ENCODE data around the gene KIAA0232. TPM values are rescaled to one million over a fixed set of nuclear protein-coding genes. Genes with fewer than 3 reads are reported as not detected.

The KIAA0232 gene
- total RNA-seq, 1 experiment from 2014 or later: 28.5 TPM

DNA sequence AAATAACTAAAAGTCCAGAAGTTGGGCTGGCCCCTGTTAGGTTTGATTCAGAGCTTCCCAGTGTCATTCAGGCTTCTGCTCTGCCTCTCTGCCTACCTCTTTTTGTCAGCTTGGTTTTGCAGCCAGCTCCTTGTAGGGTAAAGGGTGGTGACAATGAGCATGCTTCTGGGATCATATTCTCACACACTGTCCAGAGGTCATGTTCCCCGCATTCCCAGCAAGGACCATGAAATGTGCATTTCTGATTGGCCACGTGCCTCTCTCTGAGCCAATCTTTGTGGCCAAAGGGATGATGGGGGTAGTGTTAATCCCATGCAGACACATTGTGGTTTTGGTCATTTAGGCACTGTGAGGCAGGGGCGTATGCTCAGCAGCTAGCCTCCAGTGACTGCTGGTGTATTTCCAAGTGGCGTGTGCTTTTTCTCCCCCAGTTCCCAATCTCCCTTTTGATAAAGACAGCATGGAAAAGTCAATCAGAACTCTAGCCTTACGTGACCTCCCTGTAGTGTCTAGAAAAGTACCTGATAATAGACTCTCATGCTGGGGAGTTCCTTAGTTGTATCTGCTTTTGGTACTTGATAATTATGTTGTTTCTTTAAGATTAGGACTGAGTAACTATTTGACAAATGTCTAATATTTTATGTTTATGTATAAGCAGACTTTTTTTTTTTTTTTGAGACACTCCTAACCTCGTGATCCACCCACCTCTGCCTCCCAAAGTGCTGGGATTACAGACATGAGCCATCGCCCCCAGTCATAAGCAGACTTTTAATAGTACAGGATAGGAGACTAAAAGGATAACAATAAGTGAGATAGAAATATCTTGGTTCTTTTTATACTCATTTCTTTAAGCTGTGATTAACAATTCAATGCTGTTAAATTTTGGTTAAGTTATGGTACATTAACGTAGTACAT, 57.8 kb downstream of the KIAA0232 start:
- Histone ChIP-seq H3K4me2 (ENCODE audit: insufficient read depth, insufficient read length, low read length) (no peak overlapping the region), H3K18ac (ENCODE audit: insufficient read length, low read depth, low read length) (no peak overlapping the region), H3K27ac (ENCODE audit: insufficient read length, low read depth, low read length) (no peak overlapping the region), H2BK5ac (ENCODE audit: insufficient read length, low read length) (no peak overlapping the region), H3K23ac (ENCODE audit: insufficient read length, low read depth, low read length) (no peak overlapping the region), H2AK5ac (ENCODE audit: insufficient read length, low read length) (no peak overlapping the region), H2AFZ (ENCODE audit: low read length) (no peak overlapping the region), H3K14ac (ENCODE audit: insufficient read depth, low read length) (no peak overlapping the region), H4K91ac (ENCODE audit: insufficient read length, low read depth, low read length) (no peak overlapping the region), H2BK15ac (ENCODE audit: low read depth, low read length) (no peak overlapping the region), H2BK120ac (ENCODE audit: low read depth, low read length, poor library complexity, severe bottlenecking) (no peak overlapping the region), H3K27me3 (ENCODE audit: insufficient read depth, low read length) (no peaks in the 10 kb centered on the region), H3K56ac (ENCODE audit: insufficient read length, low read depth, low read length) (no peak overlapping the region), H3K23me2 (ENCODE audit: insufficient read length, low read depth, low read length, poor library complexity, severe bottlenecking) (no peaks in the 10 kb centered on the region), H2BK12ac (ENCODE audit: insufficient read length, low read depth, low read length) (no peak overlapping the region), H3K4ac (ENCODE audit: low read depth, low read length) (no peak overlapping the region), H2BK20ac (ENCODE audit: low read depth, low read length, poor library complexity, severe bottlenecking) (no peak overlapping the region), H4K8ac (replicated peaks; ENCODE audit: insufficient read length, low read depth, low read length) (no peak overlapping the region), H3K79me2 (ENCODE audit: insufficient read depth, low read length) (peaks cover 2% of the 10 kb centered on the region; the same call in 1 of the 2 replicates), H3T11ph (ENCODE audit: low read length) (no peak overlapping the region), H4K20me1 (ENCODE audit: control insufficient read depth, insufficient read depth, insufficient read length) (no peaks in the 10 kb centered on the region), H3K79me1 (ENCODE audit: insufficient read depth, low read depth, low read length, poor library complexity, severe bottlenecking) (no peaks in the 10 kb centered on the region), H3K4me1 (ENCODE audit: insufficient read depth, low read length) (no peaks in the 10 kb centered on the region), H3K9me3 (ENCODE audit: control insufficient read depth, low read depth, low read length) (no peaks in the 10 kb centered on the region), H3K9ac (ENCODE audit: extremely low read depth, insufficient read length, low read length) (no peak overlapping the region), H4K5ac (ENCODE audit: insufficient read length, low read depth, low read length) (no peak overlapping the region)
- peak overlapping the region in 2 of 3 experiments; percentile 17 to 65; a peak in 3 of 7 replicates for H3K27ac Mint-ChIP-seq
- TF ChIP-seq, protein P1, sequence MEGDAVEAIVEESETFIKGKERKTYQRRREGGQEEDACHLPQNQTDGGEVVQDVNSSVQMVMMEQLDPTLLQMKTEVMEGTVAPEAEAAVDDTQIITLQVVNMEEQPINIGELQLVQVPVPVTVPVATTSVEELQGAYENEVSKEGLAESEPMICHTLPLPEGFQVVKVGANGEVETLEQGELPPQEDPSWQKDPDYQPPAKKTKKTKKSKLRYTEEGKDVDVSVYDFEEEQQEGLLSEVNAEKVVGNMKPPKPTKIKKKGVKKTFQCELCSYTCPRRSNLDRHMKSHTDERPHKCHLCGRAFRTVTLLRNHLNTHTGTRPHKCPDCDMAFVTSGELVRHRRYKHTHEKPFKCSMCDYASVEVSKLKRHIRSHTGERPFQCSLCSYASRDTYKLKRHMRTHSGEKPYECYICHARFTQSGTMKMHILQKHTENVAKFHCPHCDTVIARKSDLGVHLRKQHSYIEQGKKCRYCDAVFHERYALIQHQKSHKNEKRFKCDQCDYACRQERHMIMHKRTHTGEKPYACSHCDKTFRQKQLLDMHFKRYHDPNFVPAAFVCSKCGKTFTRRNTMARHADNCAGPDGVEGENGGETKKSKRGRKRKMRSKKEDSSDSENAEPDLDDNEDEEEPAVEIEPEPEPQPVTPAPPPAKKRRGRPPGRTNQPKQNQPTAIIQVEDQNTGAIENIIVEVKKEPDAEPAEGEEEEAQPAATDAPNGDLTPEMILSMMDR (conservative IDR thresholded peaks at IDR 0.05): no peak
- H3K9me3 Mint-ChIP-seq: peaks cover 13 to 17% of the 10 kb centered on the region in 2 experiments; a peak in 3 of 5 replicates
- no peak for DNase-seq
- peaks cover 29 to 55% (median 54%) of the 10 kb centered on the region in 3 experiments for H3K36me3 Mint-ChIP-seq (ENCODE audit: insufficient read depth in 1 of 3, low read depth in 3 of 3)
- no peak overlapping the region for H3K4me3 Mint-ChIP-seq
- peaks cover 16 to 25% of the 10 kb centered on the region in 2 experiments for H3K4me1 Mint-ChIP-seq
- WGBS (ENCODE audit: extremely low coverage, insufficient read length, low lambda C conversion rate): no CpG with 5 or more reads among the region's 8 CpGs
- H3K27me3 Mint-ChIP-seq (ENCODE audit: low read depth): no peaks in the 10 kb centered on the region

Measured in H9 (cell line).